ENCODE data around the gene TPK1. TPM values are rescaled to one million over a fixed set of nuclear protein-coding genes. Genes with fewer than 3 reads are reported as not detected.

TPK1 gene
- total RNA-seq, 4 donors from 2014 or later, result 2.5 to 22.7 (median 18.7) TPM

DNA sequence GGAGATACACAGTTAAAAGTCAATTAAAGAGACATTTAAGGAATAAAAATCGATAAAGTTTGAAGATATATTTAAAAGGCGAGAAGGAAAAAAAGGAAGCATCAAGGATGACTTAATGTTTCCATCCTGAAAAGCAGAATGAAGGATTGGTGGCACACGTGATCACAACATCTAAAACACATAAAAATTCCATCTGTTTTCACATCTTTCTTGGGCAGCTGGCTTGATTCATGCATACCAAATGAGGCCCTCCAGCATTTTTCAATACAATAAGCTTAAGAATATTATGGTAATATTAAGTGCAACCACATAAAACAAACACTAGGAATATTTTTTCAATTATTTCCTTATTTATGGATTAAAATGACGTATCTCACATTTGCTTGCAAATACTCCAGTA is 112.6 kb downstream of the TPK1 start:
- TF ChIP-seq POLR2A (IDR thresholded peaks at IDR 0.05) (no peak), CTCF (IDR thresholded peaks at IDR 0.05) (no peak)
- no peak overlapping the region for H3K4me3 ChIP-seq

GRCh38 chr7:144720710-144721109 is 115.1 kb downstream of the TPK1 start:
- no peak for TF ChIP-seq CTCF (IDR thresholded peaks at IDR 0.05)
- no peak for TF ChIP-seq POLR2A (IDR thresholded peaks at IDR 0.05)
- Histone ChIP-seq H3K9me3 (no peaks in the 10 kb centered on the region), H3K27me3 (no peaks in the 10 kb centered on the region), H3K27ac (no peak overlapping the region), H3K4me1 (no peaks in the 10 kb centered on the region), H3K4me3 (no peak overlapping the region), H3K36me3 (no peaks in the 10 kb centered on the region)
- no peak for DNase-seq

More for the DNA sequence above, 112.6 kb downstream of the TPK1 start:
- Histone ChIP-seq H3K4me1 (no peaks in the 10 kb centered on the region), H3K27ac (no peak overlapping the region), H3K36me3 (no peaks in the 10 kb centered on the region), H3K27me3 (no peaks in the 10 kb centered on the region), H3K9me3 (no peaks in the 10 kb centered on the region)
- DNase-seq, result no peak

DNA sequence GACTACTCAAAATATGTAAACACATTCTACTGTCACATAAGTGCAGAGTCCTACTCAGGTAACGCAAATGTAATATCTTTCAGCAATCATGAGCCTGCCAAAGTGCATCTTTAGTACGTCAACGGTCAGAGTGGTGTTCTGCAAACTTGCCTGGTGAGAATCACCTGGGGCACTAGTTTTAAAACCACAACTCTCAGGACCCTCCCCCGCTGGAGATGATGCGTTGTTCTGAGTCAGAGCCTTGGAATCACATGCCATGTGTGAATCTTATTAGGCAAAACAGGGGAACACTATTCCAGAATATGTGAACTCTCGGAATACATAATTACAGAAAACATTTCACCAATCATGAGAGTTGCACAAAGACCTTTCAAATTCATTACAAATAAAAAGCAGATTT is 115.7 kb downstream of the TPK1 start:
- H3K27ac ChIP-seq, result no peak overlapping the region
- no peaks in the 10 kb centered on the region for H3K4me1 ChIP-seq
- TF ChIP-seq CTCF (IDR thresholded peaks at IDR 0.05), result no peak
- no peak for TF ChIP-seq POLR2A (IDR thresholded peaks at IDR 0.05)
- H3K4me3 ChIP-seq, result no peak overlapping the region
- H3K9me3 ChIP-seq, result no peaks in the 10 kb centered on the region
- DNase-seq, result no peak
- H3K27me3 ChIP-seq, result no peaks in the 10 kb centered on the region
- no peaks in the 10 kb centered on the region for H3K36me3 ChIP-seq

GRCh38 chr7:144717720-144718119 is 118.1 kb downstream of the TPK1 start:
- Histone ChIP-seq H3K36me3 (no peaks in the 10 kb centered on the region), H3K9me3 (no peaks in the 10 kb centered on the region), H3K4me3 (no peak overlapping the region), H3K4me1 (no peaks in the 10 kb centered on the region), H3K27me3 (no peaks in the 10 kb centered on the region), H3K27ac (no peak overlapping the region)
- no peak for TF ChIP-seq CTCF (IDR thresholded peaks at IDR 0.05)
- TF ChIP-seq POLR2A (IDR thresholded peaks at IDR 0.05), result no peak
- no peak for DNase-seq

- no peaks in the 10 kb centered on the region for H3K36me3 ChIP-seq
- no peak for DNase-seq
- H3K27ac ChIP-seq, result no peak overlapping the region
- TF ChIP-seq POLR2A (IDR thresholded peaks at IDR 0.05) (no peak), CTCF (IDR thresholded peaks at IDR 0.05) (no peak)
- no peak overlapping the region for H3K4me3 ChIP-seq
- H3K4me1 ChIP-seq, result no peaks in the 10 kb centered on the region
- no peaks in the 10 kb centered on the region for H3K27me3 ChIP-seq
- H3K9me3 ChIP-seq, result no peaks in the 10 kb centered on the region
These were observed 122.0 kb downstream of the TPK1 start for GRCh38 chr7:144713850-144714249.

DNA sequence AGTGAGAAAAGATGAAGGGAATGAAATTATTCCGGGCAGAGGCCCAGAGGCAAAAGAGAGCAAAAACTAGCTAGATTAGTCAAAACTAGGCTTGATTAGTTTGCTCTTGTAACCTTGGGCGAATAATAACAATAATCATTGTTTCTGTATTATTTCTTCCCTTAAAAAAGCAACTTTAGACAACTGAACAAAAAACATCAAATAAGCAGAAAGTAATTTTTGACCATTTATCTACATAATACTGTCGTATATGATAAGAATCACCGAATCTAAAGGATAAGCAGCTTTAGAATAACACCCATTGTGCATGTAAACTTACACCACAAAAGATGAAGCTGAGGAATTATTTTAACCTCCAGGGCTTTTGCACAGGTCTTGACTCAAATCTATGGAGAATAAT is 125.1 kb downstream of the TPK1 start:
- H3K27ac ChIP-seq, result no peak overlapping the region
- H3K9me3 ChIP-seq, result no peaks in the 10 kb centered on the region
- no peaks in the 10 kb centered on the region for H3K4me1 ChIP-seq
- H3K36me3 ChIP-seq, result no peaks in the 10 kb centered on the region
- TF ChIP-seq CTCF (IDR thresholded peaks at IDR 0.05) (no peak), POLR2A (IDR thresholded peaks at IDR 0.05) (no peak)
- H3K27me3 ChIP-seq, result no peaks in the 10 kb centered on the region
- H3K4me3 ChIP-seq, result no peak overlapping the region
- no peak for DNase-seq

All from Peyer's patch (tissue), 4 donors.